NT2/D1 (cell line): Measurements from ENCODE around the gene FOXL2.

Experiments used
- DNase-seq: peaks from one replicate; pipeline ENCODE4 v3.0.0-alpha.2; 2011; ENCODE audit warnings: low read depth, low spot score
- H3K27me3 ChIP-seq: 2 replicates; pipeline ENCODE4 v1.6.0; 2011; ENCODE audit warnings: mild to moderate bottlenecking; ENCODE audit not compliant: insufficient read length, insufficient read depth
- H3K36me3 ChIP-seq: 2 replicates; pipeline ENCODE4 v1.6.1; 2011; ENCODE audit warnings: mild to moderate bottlenecking, low read length, mixed read lengths; ENCODE audit not compliant: insufficient read depth, insufficient read length
- H3K4me1 ChIP-seq: 2 replicates; pipeline ENCODE4 v1.5.1; 2011; ENCODE audit not compliant: insufficient read depth, insufficient read length
- H3K4me3 ChIP-seq: 2 replicates; pipeline ENCODE4 v1.5.1; 2011; ENCODE audit warnings: low read depth; ENCODE audit not compliant: insufficient read length
- H3K9ac ChIP-seq: 2 replicates; pipeline ENCODE4 v1.6.0; 2011; ENCODE audit warnings: low read depth; ENCODE audit not compliant: insufficient read length
- H3K9me3 ChIP-seq: 2 replicates; pipeline ENCODE4 v1.5.1; 2011; ENCODE audit warnings: mild to moderate bottlenecking, low read length; ENCODE audit not compliant: insufficient read depth
- SUZ12 ChIP-seq: IDR thresholded peaks from 2 replicates; pipeline ENCODE4 v1.6.1; 2011; ENCODE audit not compliant: insufficient read length, insufficient read depth; ENCODE audit errors: extremely low read depth
- YY1 ChIP-seq: IDR thresholded peaks from 2 replicates; pipeline ENCODE4 v1.6.1; 2011; ENCODE audit not compliant: insufficient read length, insufficient read depth
- ZNF274 ChIP-seq: IDR thresholded peaks from 2 replicates; pipeline ENCODE4 v1.6.1; 2011; ENCODE audit warnings: mild to moderate bottlenecking, low read depth, low read length

The FOXL2 gene

DNA sequence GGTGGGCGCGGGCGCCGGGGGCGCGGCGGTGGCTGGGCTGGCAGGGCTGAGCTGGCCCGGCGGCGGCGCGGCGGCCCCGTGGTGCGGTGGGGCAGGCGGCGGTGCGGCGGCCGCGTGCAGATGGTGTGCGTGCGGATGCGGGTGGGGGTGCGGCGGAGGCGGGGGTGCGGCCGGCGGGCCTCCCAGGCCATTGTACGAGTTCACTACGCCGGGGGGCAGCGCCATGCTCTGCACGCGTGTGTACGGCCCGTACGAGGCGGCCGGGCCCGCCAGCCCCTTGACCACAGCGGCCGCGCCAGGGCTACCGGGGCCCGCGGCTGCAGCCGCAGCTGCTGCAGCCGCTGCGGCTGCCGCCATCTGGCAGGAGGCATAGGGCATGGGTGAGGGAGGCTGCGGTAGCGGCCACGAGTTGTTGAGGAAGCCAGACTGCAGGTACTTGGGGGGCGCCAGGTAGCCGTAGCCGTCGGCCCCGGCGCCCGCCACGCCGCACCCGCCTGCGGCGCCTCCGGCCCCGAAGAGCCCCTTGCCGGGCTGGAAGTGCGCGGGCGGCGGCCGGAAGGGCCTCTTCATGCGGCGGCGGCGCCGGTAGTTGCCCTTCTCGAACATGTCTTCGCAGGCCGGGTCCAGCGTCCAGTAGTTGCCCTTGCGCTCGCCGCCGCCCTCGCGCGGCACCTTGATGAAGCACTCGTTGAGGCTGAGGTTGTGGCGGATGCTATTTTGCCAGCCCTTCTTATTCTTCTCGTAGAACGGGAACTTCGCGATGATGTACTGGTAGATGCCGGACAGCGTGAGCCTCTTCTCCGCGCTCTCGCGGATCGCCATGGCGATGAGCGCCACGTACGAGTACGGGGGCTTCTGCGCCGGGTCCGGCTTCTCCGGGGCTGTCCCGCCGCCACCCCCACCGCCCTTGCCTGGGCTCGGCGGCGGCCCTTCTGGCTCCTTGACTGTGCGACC lies 951 bp downstream of the FOXL2 start:
- Histone ChIP-seq H3K4me1 (peaks cover 8% of the 10 kb centered on the region), H3K27me3 (peaks cover 100% of the 10 kb centered on the region), H3K4me3 (peak overlapping the region; percentile 49), H3K36me3 (no peaks in the 10 kb centered on the region), H3K9ac (peak overlapping the region; percentile 71), H3K9me3 (no peaks in the 10 kb centered on the region; the same call in 1 of the 2 replicates)
- no peak for DNase-seq
- TF ChIP-seq SUZ12, result peak; percentile 36
- TF ChIP-seq YY1, result no peak

DNA sequence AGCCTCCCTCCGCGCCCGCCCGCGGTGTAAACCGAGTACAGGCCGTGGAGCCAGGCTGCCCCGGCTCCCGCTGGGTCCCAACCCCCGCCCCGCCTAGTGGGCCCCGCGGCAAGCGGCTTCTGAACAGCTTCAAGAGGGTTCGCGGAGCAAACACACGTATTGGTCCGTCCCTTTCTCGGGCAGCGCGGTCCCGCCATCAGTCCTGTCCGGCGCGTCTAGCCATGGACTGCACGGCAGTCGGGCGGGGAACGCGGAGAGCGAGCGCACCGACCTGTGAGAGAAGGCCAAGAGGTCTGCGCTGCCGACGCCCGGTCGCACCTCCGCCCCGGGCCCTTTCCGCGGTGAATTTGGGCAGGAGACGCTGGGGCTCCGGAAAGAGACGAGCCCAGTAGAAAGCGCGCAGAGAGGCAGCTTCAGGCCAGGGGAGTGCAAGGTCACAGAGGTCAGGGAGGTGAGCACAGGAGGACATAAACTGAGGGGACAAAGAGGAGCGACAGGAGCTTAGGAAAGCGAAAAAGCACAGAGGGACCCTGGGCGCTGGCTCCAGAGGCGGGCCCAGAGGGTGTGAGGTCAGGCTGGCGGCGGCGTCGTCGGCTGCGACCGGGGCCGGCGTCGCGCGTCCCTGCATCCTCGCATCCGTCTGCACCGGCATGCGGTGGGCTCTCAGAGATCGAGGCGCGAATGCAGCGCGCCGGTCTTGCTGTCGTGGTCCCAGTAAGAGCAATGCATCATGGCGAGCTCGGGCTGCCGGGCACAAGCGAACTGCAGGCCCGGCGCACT lies 1.8 kb downstream of the FOXL2 start:
- Histone ChIP-seq H3K4me3 (peak overlapping the region; percentile 42), H3K27me3 (peaks cover 100% of the 10 kb centered on the region), H3K9me3 (no peaks in the 10 kb centered on the region; the same call in 1 of the 2 replicates), H3K9ac (peak overlapping the region; percentile 63), H3K4me1 (peaks cover 4% of the 10 kb centered on the region), H3K36me3 (no peaks in the 10 kb centered on the region)
- DNase-seq, result no peak
- TF ChIP-seq YY1, result no peak
- peak; percentile 80 for TF ChIP-seq SUZ12

DNA sequence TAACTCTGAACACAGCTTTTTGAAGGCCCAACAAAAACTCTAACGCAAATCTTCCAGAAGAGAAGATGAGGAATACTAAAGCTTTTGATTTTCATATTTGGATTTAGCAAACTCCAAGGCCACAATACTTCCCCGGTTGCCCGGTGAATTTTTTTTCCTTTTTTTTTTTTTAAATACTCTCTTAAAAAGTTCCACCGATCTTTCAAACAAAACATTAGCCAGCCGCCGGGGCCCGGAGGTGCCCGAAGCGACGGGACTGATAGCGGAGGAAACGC lies 2.3 kb downstream of the FOXL2 start:
- no peak for TF ChIP-seq YY1
- TF ChIP-seq SUZ12, result no peak
- TF ChIP-seq ZNF274, result no peak
- Histone ChIP-seq H3K27me3 (peaks cover 100% of the 10 kb centered on the region), H3K4me1 (peaks cover 4% of the 10 kb centered on the region), H3K9ac (peak overlapping the region; percentile 2), H3K4me3 (peak overlapping the region; percentile 42), H3K9me3 (no peaks in the 10 kb centered on the region; the same call in 1 of the 2 replicates), H3K36me3 (no peaks in the 10 kb centered on the region)
- no peak for DNase-seq

DNA sequence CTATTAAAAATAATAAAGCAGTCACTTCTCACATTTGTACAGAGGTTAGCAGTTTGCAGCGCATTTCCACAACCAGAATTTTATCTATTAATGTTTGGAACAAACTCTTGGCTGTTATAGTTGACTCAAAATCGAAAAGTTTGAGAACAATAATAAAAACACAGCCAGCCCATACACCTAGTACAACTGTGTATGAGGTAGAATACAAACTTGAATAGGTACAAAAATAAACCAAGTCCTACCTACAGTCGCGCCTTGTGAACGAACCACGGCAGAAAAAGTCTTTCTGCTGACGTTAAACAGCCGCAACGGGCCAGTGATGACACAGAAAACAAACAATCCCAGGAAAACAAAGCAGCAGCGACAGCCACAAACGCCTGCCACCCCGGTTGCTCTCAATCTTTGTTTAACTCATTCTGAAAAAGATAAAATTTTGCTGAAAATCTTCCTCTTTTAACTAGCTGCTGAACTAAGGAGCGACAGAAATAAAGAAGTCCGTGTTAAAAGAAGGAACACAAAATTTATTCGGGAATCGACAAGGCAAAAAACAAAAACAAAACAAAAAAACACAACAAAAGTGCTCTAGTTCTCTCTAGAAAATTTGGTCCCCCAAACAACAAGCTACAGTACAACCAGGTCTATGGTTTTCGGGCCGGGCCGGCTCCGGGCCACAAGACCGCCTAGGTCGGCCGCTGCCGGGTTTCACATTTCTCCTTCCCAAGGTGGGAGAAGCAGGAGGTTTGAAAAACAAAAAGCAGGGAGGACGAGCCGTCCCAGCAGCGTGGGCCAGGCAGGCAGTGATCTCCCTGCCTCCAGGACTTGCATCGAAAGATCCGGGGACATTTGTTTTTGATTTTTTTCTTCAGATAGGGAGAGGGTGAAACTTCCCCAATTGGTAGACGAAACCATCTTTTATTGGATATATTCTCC lies 2.9 kb downstream of the FOXL2 start:
- no peak for DNase-seq
- Histone ChIP-seq H3K27me3 (peaks cover 100% of the 10 kb centered on the region), H3K36me3 (no peaks in the 10 kb centered on the region), H3K4me3 (no peak overlapping the region), H3K4me1 (peaks cover 4% of the 10 kb centered on the region), H3K9me3 (no peaks in the 10 kb centered on the region; the same call in 1 of the 2 replicates), H3K9ac (no peak overlapping the region)
- TF ChIP-seq ZNF274 (no peak), YY1 (no peak), SUZ12 (no peak)

DNA sequence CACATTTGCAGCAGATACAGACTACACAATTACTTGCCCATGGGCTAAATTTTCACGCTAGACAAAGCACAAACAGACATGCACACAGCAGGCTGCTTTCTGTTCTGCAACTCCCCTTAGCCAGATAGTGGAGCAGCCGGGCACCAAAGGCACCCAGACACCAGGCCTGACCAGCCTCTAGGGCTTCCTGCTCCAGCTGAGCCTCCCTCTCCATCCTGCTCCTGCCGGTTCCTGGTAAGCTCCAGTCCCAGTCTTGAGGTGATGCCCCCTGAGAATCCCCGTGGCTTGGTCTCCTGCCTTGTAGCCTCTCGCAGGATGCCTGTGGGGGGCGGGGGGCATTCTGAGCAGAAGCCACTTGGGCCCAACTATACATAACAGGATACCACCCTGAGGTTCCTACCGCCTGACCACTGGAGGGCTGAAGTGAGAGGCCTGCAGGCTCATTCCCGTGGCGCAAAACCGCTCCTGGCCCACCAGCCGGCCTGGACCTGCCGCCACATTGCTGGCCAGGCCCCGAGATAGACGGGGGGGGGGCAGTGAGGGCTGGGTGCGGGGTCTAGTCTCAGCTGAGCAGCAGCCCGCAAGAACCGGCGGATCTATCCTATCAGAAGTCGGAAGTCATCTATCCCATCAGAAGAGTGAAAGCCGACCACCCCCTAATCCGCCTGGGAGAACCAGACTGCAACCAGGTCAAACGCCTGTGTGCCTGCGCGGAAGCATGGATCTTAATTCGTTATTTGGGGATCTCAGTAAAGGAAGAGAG lies 3.9 kb downstream of the FOXL2 start:
- Histone ChIP-seq H3K9ac (no peak overlapping the region), H3K4me1 (peaks cover 7% of the 10 kb centered on the region), H3K27me3 (peaks cover 100% of the 10 kb centered on the region), H3K9me3 (no peaks in the 10 kb centered on the region; the same call in 1 of the 2 replicates), H3K36me3 (no peaks in the 10 kb centered on the region), H3K4me3 (no peak overlapping the region)
- TF ChIP-seq SUZ12 (no peak), ZNF274 (no peak), YY1 (no peak)
- DNase-seq, result no peak

DNA sequence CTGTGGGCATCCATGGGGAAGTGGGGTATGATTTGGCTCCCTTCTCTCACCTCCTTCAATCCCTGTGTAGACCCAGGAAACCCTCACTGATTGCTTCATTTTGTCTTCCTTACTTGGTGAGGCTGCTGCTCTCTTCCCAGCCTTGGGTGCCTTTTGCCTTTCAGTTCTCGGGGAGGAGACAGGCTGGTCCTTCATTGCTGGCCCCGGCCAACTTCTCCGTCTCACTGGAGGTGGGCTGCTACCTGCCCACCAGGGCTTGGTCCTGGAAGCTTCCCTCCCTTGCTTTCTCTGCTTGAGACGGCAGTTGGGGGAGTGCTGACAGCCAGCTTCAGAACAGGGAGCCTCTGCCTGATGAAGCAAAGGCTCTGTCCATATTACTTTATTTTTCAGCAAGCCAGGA lies 4.7 kb downstream of the FOXL2 start:
- Histone ChIP-seq H3K9me3 (peaks cover 5% of the 10 kb centered on the region), H3K4me3 (no peak overlapping the region), H3K4me1 (peaks cover 4% of the 10 kb centered on the region), H3K36me3 (no peaks in the 10 kb centered on the region), H3K9ac (no peak overlapping the region), H3K27me3 (peaks cover 100% of the 10 kb centered on the region)
- no peak for DNase-seq
- TF ChIP-seq SUZ12 (no peak), ZNF274 (no peak), YY1 (no peak)
